CD14-positive monocyte (primary cell): ENCODE measurements around the gene CSNK1G1. TPM values are rescaled to one million over a fixed set of nuclear protein-coding genes. Genes with fewer than 3 reads are reported as not detected.

Experiments used
- DNase-seq, 3 donors: peaks; one replicate each; pipeline ENCODE4 v3.0.0-alpha.2; 2011 to 2022
- H2AFZ ChIP-seq: 2 replicates; pipeline ENCODE4 v1.6.0; 2012; ENCODE audit warnings: mild to moderate bottlenecking, low read depth, low read length, inconsistent platforms; ENCODE audit not compliant: insufficient read depth, poor library complexity, severe bottlenecking
- H3K27ac ChIP-seq, 2 donors: 1 replicate in 1 of 2; 2 replicates in 1 of 2; pipeline ENCODE4 v1.5.1; 2012 to 2013; ENCODE audit warnings: low read length in 2 of 2, control low read depth in 1 of 2, inconsistent platforms in 1 of 2, low read depth in 1 of 2, mild to moderate bottlenecking in 1 of 2
- H3K27me3 ChIP-seq, 2 donors: one replicate each; pipeline versions ENCODE4 v1.6.0 to v1.6.1; 2011 to 2013; ENCODE audit warnings: low read length in 2 of 2; ENCODE audit not compliant: control insufficient read depth in 2 of 2, insufficient read depth in 2 of 2
- H3K36me3 ChIP-seq, 2 donors: replicated peaks in 1 of 2; 1 replicate in 1 of 2; 2 replicates in 1 of 2; pipeline versions ENCODE4 v1.5.1 to v1.6.1; 2012 to 2013; ENCODE audit warnings: low read length in 2 of 2, control low read depth in 1 of 2, inconsistent platforms in 1 of 2, mild to moderate bottlenecking in 1 of 2; ENCODE audit not compliant: insufficient read depth in 2 of 2, control insufficient read depth in 1 of 2
- H3K4me1 ChIP-seq, 2 donors: 1 replicate in 1 of 2; 2 replicates in 1 of 2; pipeline versions ENCODE4 v1.5.1 to v1.6.1; 2012 to 2013; ENCODE audit warnings: low read length in 2 of 2, control low read depth in 1 of 2, inconsistent platforms in 1 of 2, mild to moderate bottlenecking in 1 of 2, moderate library complexity in 1 of 2; ENCODE audit not compliant: insufficient read depth in 2 of 2, control insufficient read depth in 1 of 2
- H3K4me2 ChIP-seq: replicated peaks from 2 replicates; pipeline ENCODE3; 2012; ENCODE audit warnings: low read length, moderate library complexity, mild to moderate bottlenecking; ENCODE audit not compliant: poor library complexity, severe bottlenecking; ENCODE audit errors: extremely low read depth
- H3K4me3 ChIP-seq, 3 experiments: fragments of 200-600 bp in 1 of 3; sonication (generic) in 1 of 3; replicated peaks in 1 of 3; 1 replicate in 2 of 3; 2 replicates in 1 of 3; pipeline ENCODE4 v1.5.1; 2011 to 2013; ENCODE audit warnings: low read length in 3 of 3, mild to moderate bottlenecking in 3 of 3, control low read depth in 2 of 3, low read depth in 2 of 3, inconsistent platforms in 1 of 3, moderate library complexity in 1 of 3
- H3K79me2 ChIP-seq: 2 replicates; pipeline ENCODE4 v1.6.0; 2012; ENCODE audit warnings: mild to moderate bottlenecking, control low read depth, inconsistent platforms, low read length, moderate library complexity; ENCODE audit not compliant: insufficient read depth
- H3K9ac ChIP-seq: 2 replicates; pipeline ENCODE4 v1.6.0; 2017; ENCODE audit warnings: low read length, mild to moderate bottlenecking; ENCODE audit not compliant: insufficient read depth, poor library complexity, severe bottlenecking
- H3K9me3 ChIP-seq, 2 donors: replicated peaks in 1 of 2; 1 replicate in 1 of 2; 2 replicates in 1 of 2; pipeline versions ENCODE4 v1.5.1 to v1.6.1; 2012 to 2013; ENCODE audit warnings: low read length in 2 of 2, control low read depth in 1 of 2; ENCODE audit not compliant: control insufficient read depth in 1 of 2, insufficient read depth in 1 of 2
- H4K20me1 ChIP-seq: 2 replicates; pipeline ENCODE4 v1.6.0; 2012; ENCODE audit warnings: mild to moderate bottlenecking, low read length, control low read depth, moderate library complexity; ENCODE audit not compliant: insufficient read depth
- H3K27ac Mint-ChIP-seq, 7 donors: one replicate each; pipeline ENCODE4 v1.8.0; 2020; ENCODE audit warnings: mild to moderate bottlenecking in 7 of 7, mixed read lengths in 7 of 7, moderate library complexity in 6 of 7, inconsistent platforms in 2 of 7
- H3K27me3 Mint-ChIP-seq, 3 donors: one replicate each; pipeline ENCODE4 v1.8.0; 2021 to 2022; ENCODE audit warnings: low read depth in 3 of 3, mild to moderate bottlenecking in 3 of 3, mixed read lengths in 3 of 3, moderate library complexity in 3 of 3, inconsistent platforms in 1 of 3
- H3K36me3 Mint-ChIP-seq, 2 donors: one replicate each; pipeline ENCODE4 v1.8.0; 2020; ENCODE audit warnings: mixed read lengths in 2 of 2, inconsistent platforms in 1 of 2, mild to moderate bottlenecking in 1 of 2
- H3K4me1 Mint-ChIP-seq: one replicate; pipeline ENCODE4 v1.8.0; 2020; ENCODE audit warnings: mild to moderate bottlenecking, mixed read lengths
- H3K4me3 Mint-ChIP-seq, 2 donors: one replicate each; pipeline ENCODE4 v1.8.0; 2020; ENCODE audit warnings: mild to moderate bottlenecking in 2 of 2, mixed read lengths in 2 of 2, moderate library complexity in 1 of 2
- H3K9me3 Mint-ChIP-seq, 7 donors: one replicate each; pipeline ENCODE4 v1.8.0; 2020 to 2022; ENCODE audit warnings: mixed read lengths in 7 of 7, mild to moderate bottlenecking in 6 of 7, moderate library complexity in 6 of 7, inconsistent platforms in 2 of 7
- whole genome bisulfite sequencing: methylation state at CpG from one replicate; pipeline ENCODE4 v1.1.5; 2013; ENCODE audit warnings: missing lambda C conversion rate; ENCODE audit not compliant: insufficient coverage; 5-methylcytosine and 5-hydroxymethylcytosine counted together
- intact Hi-C, 2 donors: fragments of 100-400 bp; cut with micrococcal nuclease; formaldehyde crosslinking; loops; one replicate each; pipeline versions ENCODE4 v1.15.0 to v1.15.1; 2023
- polyA plus RNA-seq, 3 donors: library from polyadenylated mRNA; depleted of rRNA in 1 of 3; unstranded in 2 of 3; stranded (reverse) in 1 of 3; fragments of 300-500 nt in 2 of 3; fragments of >200 nt in 1 of 3; fragmentation: Illumina TruSeq in 2 of 3; gene quantifications; 1 replicate in 2 of 3; 2 replicates in 1 of 3; pipeline ENCODE4 v1.2.3, GENCODE V29; 2012 to 2021
- TF ChIP-seq, protein P1 (sequence below): fragments of 200-600 bp; IDR thresholded peaks from one replicate; pipeline ENCODE4 v1.8.0; 2022; ENCODE audit warnings: antibody characterized with exemption, mild to moderate bottlenecking

CSNK1G1 gene
- polyA plus RNA-seq, 3 donors, result 4.3 to 8.6 (median 7.7) TPM

DNA sequence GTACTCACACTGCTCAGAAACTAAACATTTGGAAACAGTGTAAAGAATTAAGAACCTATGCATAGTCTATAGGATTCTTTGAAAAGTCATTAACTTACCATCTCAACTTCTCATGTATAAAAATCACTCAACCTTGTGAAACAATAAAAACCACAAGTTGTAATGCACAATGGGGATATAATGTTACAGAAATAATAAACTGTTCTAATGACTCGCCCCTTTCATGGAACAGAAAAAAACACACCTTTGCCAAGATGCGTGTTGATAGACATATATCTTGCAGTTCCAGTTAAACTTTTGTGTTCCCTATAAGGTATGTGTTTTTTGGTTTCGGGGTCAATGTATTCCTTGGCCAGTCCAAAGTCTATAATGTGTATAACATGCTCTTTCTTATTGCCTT, 142.3 kb downstream of the CSNK1G1 start:
- Histone ChIP-seq H3K79me2 (no peaks in the 10 kb centered on the region), H3K4me1 (no peaks in the 10 kb centered on the region), H3K9ac (no peak overlapping the region), H2AFZ (no peak overlapping the region), H3K36me3 (peaks cover 18 to 54% of the 10 kb centered on the region in 2 donors), H3K4me3 (no peak overlapping the region), H3K9me3 (no peaks in the 10 kb centered on the region), H4K20me1 (peaks cover 7% of the 10 kb centered on the region), H3K4me2 (no peak overlapping the region), H3K27me3 (no peaks in the 10 kb centered on the region), H3K27ac (no peak overlapping the region)
- peaks cover 28 to 36% of the 10 kb centered on the region in 2 donors for H3K36me3 Mint-ChIP-seq
- intact Hi-C loops, result no loop called here
- H3K9me3 Mint-ChIP-seq, result no peaks in the 10 kb centered on the region
- H3K27ac Mint-ChIP-seq, result no peak overlapping the region
- H3K4me3 Mint-ChIP-seq, result no peak overlapping the region
- peaks cover 2% of the 10 kb centered on the region for H3K4me1 Mint-ChIP-seq
- H3K27me3 Mint-ChIP-seq, result peaks cover 0 to 2% (median 0%) of the 10 kb centered on the region in 3 donors
- WGBS, result 100% methylated on average over 1 of the region's 3 CpGs
- no peak for DNase-seq
- TF ChIP-seq, protein P1, sequence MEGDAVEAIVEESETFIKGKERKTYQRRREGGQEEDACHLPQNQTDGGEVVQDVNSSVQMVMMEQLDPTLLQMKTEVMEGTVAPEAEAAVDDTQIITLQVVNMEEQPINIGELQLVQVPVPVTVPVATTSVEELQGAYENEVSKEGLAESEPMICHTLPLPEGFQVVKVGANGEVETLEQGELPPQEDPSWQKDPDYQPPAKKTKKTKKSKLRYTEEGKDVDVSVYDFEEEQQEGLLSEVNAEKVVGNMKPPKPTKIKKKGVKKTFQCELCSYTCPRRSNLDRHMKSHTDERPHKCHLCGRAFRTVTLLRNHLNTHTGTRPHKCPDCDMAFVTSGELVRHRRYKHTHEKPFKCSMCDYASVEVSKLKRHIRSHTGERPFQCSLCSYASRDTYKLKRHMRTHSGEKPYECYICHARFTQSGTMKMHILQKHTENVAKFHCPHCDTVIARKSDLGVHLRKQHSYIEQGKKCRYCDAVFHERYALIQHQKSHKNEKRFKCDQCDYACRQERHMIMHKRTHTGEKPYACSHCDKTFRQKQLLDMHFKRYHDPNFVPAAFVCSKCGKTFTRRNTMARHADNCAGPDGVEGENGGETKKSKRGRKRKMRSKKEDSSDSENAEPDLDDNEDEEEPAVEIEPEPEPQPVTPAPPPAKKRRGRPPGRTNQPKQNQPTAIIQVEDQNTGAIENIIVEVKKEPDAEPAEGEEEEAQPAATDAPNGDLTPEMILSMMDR, result no peak

GRCh38 chr15:64211696-64212095, 144.3 kb downstream of the CSNK1G1 start:
- Mint-ChIP-seq H3K9me3 (no peaks in the 10 kb centered on the region), H3K27ac (no peak overlapping the region)

More at GRCh38 chr15:64211696-64212095, 144.3 kb downstream of the CSNK1G1 start:
- peaks cover 0 to 2% (median 0%) of the 10 kb centered on the region in 3 donors for H3K27me3 Mint-ChIP-seq
- H3K9ac ChIP-seq, result no peak overlapping the region
- no CpG with 5 or more reads among the region's 2 CpGs for WGBS
- peaks cover 24 to 67% of the 10 kb centered on the region in 2 donors for H3K36me3 ChIP-seq
- H4K20me1 ChIP-seq, result peaks cover 2% of the 10 kb centered on the region
- intact Hi-C loops, result no loop called here
- no peak overlapping the region for H2AFZ ChIP-seq
- no peak overlapping the region for H3K4me2 ChIP-seq
- no peaks in the 10 kb centered on the region for H3K9me3 ChIP-seq
- H3K27me3 ChIP-seq, result no peaks in the 10 kb centered on the region
- H3K27ac ChIP-seq, result no peak overlapping the region
- no peak overlapping the region for H3K4me3 Mint-ChIP-seq
- TF ChIP-seq, protein P1, result no peak
- no peaks in the 10 kb centered on the region for H3K4me1 Mint-ChIP-seq
- H3K36me3 Mint-ChIP-seq, result peaks cover 38 to 47% of the 10 kb centered on the region in 2 donors
- no peaks in the 10 kb centered on the region for H3K79me2 ChIP-seq
- H3K4me3 ChIP-seq, result no peak overlapping the region
- DNase-seq, result no peak
- H3K4me1 ChIP-seq, result no peaks in the 10 kb centered on the region
